Endothelial cell of umbilical vein (primary cell): ENCODE data around the gene PIKFYVE. TPM values are rescaled to one million over a fixed set of nuclear protein-coding genes. Genes with fewer than 3 reads are reported as not detected.

Experiments used
- BruUV-seq: library from RNA; stranded (reverse); fragments of 400-500 nt; replicated peaks from 2 replicates; lab custom pipeline; 2021; lab: Mats Ljungman, UMichigan
- CTCF ChIA-PET: fragments of 300-600, 350-600 bp; sonication (Branson Sonifier 250); formaldehyde crosslinking; loops from one replicate; lab custom pipeline; 2021; ENCODE audit warnings: antibody characterized with exemption, inconsistent platforms; lab: Charles Lee
- POLR2A ChIA-PET: fragments of 300-600, 350-600 bp; sonication (Branson Sonifier 250); formaldehyde crosslinking; loops from one replicate; lab custom pipeline; 2021; ENCODE audit warnings: antibody characterized with exemption, inconsistent platforms; lab: Charles Lee
- DNase-seq: peaks from one replicate; pipeline ENCODE4 v3.0.0-alpha.2; 2011; ENCODE audit warnings: low read depth, low spot score
- FAIRE-seq: peaks from 2 replicates; lab custom pipeline; 2011; peaks lifted over from hg19 to GRCh38; lab: Jason Lieb, UNC
- H2AFZ ChIP-seq: 2 replicates; pipeline ENCODE4 v1.6.0; 2012; ENCODE audit warnings: low read depth, low read length, control low read depth, inconsistent platforms
- H3K27ac ChIP-seq: 2 replicates; pipeline ENCODE4 v1.5.1; 2011; ENCODE audit warnings: low read depth, mild to moderate bottlenecking, control low read depth, low read length, moderate library complexity; ENCODE audit not compliant: insufficient read depth
- H3K27me3 ChIP-seq, 2 experiments: 2 replicates each; pipeline versions ENCODE4 v1.6.0 to v1.6.1; 2011; ENCODE audit warnings: low read length in 2 of 2, mixed read lengths in 1 of 2; ENCODE audit not compliant: control insufficient read depth in 2 of 2, insufficient read depth in 2 of 2
- H3K36me3 ChIP-seq, 2 experiments: 2 replicates in 1 of 2; 3 replicates in 1 of 2; pipeline ENCODE4 v1.5.1; 2011; ENCODE audit warnings: low read length in 2 of 2, mild to moderate bottlenecking in 1 of 2, moderate library complexity in 1 of 2; ENCODE audit not compliant: control insufficient read depth in 2 of 2, insufficient read depth in 2 of 2; ENCODE audit errors: extremely low read depth in 1 of 2
- H3K4me1 ChIP-seq: 3 replicates; pipeline ENCODE4 v1.5.1; 2011; ENCODE audit warnings: mild to moderate bottlenecking, low read length; ENCODE audit not compliant: control insufficient read depth, insufficient read depth; ENCODE audit errors: extremely low read depth
- H3K4me2 ChIP-seq: 2 replicates; pipeline ENCODE4 v1.6.1; 2011; ENCODE audit warnings: low read length, control low read depth, mixed read lengths; ENCODE audit not compliant: insufficient read depth
- H3K4me3 ChIP-seq, 3 experiments: fragments of 200-600 bp in 1 of 3; sonication (generic), shearing (Covaris generic) in 1 of 3; replicated peaks in 1 of 3; 2 replicates each; pipeline ENCODE4 v1.5.1; 2011 to 2016; ENCODE audit warnings: control low read depth in 3 of 3, low read length in 3 of 3, mild to moderate bottlenecking in 2 of 3, inconsistent platforms in 1 of 3, low read depth in 1 of 3, moderate library complexity in 1 of 3; ENCODE audit not compliant: insufficient read depth in 1 of 3
- H3K79me2 ChIP-seq: 2 replicates; pipeline ENCODE4 v1.6.0; 2012; ENCODE audit warnings: low read length, inconsistent platforms; ENCODE audit not compliant: control insufficient read depth, insufficient read depth
- H3K9ac ChIP-seq: replicated peaks from 2 replicates; pipeline ENCODE3; 2011; ENCODE audit warnings: low read length, control low read depth; ENCODE audit not compliant: insufficient read depth; ENCODE audit errors: extremely low read depth
- H3K9me1 ChIP-seq: replicated peaks from 3 replicates; pipeline ENCODE4 v1.6.0; 2011; ENCODE audit warnings: mild to moderate bottlenecking, low read length; ENCODE audit not compliant: control insufficient read depth, insufficient read depth; ENCODE audit errors: extremely low read depth
- H3K9me3 ChIP-seq: replicated peaks from 2 replicates; pipeline ENCODE4 v1.5.1; 2012; ENCODE audit warnings: low read length, inconsistent platforms; ENCODE audit not compliant: control insufficient read depth, insufficient read depth
- H4K20me1 ChIP-seq: replicated peaks from 2 replicates; pipeline ENCODE3; 2011; ENCODE audit warnings: mild to moderate bottlenecking, low read length; ENCODE audit not compliant: control insufficient read depth, insufficient read depth; ENCODE audit errors: extremely low read depth
- EZH2 ChIP-seq: IDR thresholded peaks from 2 replicates; pipeline ENCODE4 v1.6.1; 2012; ENCODE audit warnings: borderline replicate concordance, low read depth, mild to moderate bottlenecking, moderate library complexity, low read length, inconsistent platforms; ENCODE audit not compliant: severe bottlenecking
- FOS ChIP-seq: IDR thresholded peaks from 2 replicates; pipeline ENCODE4 v1.6.1; 2011; ENCODE audit warnings: mild to moderate bottlenecking, low read length, moderate library complexity, borderline replicate concordance; ENCODE audit not compliant: insufficient read depth
- GATA2 ChIP-seq: IDR thresholded peaks from 2 replicates; pipeline ENCODE4 v1.7.0; 2011; ENCODE audit warnings: low read depth, mild to moderate bottlenecking, moderate library complexity, mixed read lengths, low read length; ENCODE audit not compliant: insufficient read length, insufficient read depth
- JUN ChIP-seq: IDR thresholded peaks from 2 replicates; pipeline ENCODE4 v1.6.1; 2011; ENCODE audit warnings: borderline replicate concordance, low read depth; ENCODE audit not compliant: insufficient read length, insufficient read depth
- MAX ChIP-seq: IDR thresholded peaks from 2 replicates; pipeline ENCODE4 v1.6.1; 2011; ENCODE audit not compliant: insufficient read depth, insufficient read length
- MYC ChIP-seq: IDR thresholded peaks from one replicate; pipeline ENCODE4 v1.6.1; 2011; ENCODE audit warnings: mild to moderate bottlenecking, low read depth, low read length
- POLR2A ChIP-seq: IDR thresholded peaks from 2 replicates; pipeline ENCODE4 v1.6.1; 2012; ENCODE audit warnings: low read depth, mild to moderate bottlenecking, control low read depth, low read length
- POLR2AphosphoS5 ChIP-seq: IDR thresholded peaks from 2 replicates; pipeline ENCODE4 v1.6.1; 2012; ENCODE audit warnings: low read depth, mild to moderate bottlenecking, control low read depth, low read length, moderate library complexity; ENCODE audit not compliant: insufficient read depth
- dilution Hi-C: fragments of 300-500 bp; cut with MboI; formaldehyde crosslinking; loops from one replicate; pipeline ENCODE4 v1.15.0; 2019; ENCODE audit warnings: low sequenced_read_pairs; ENCODE audit not compliant: extremely low pct_ligation_motif_present
- intact Hi-C: fragments of 100-400 bp; cut with micrococcal nuclease; formaldehyde crosslinking; loops from one replicate; pipeline ENCODE4 v1.10.0; 2022
- polyA plus RNA-seq, 4 experiments: library from polyadenylated mRNA; depleted of rRNA in 3 of 4; stranded (reverse) in 3 of 4; unstranded in 1 of 4; fragments of >200 nt; gene quantifications; 2 replicates each; pipeline versions ENCODE4 v1.2.1 to v1.2.3, GENCODE V29; 2011 to 2012; ENCODE audit warnings: missing spikeins in 1 of 4
- total RNA-seq: library from RNA; stranded (reverse); gene quantifications from 2 replicates; pipeline ENCODE4 v1.2.3, GENCODE V29; 2021
- TF ChIP-seq, protein P1 (sequence below), 2 donors: IDR thresholded peaks; 1 replicate in 1 of 2; 2 replicates in 1 of 2; pipeline ENCODE4 v1.5.1; 2011; ENCODE audit warnings: low read length in 2 of 2, mild to moderate bottlenecking in 2 of 2, moderate library complexity in 2 of 2, control low read depth in 1 of 2, inconsistent platforms in 1 of 2, low read depth in 1 of 2; ENCODE audit not compliant: insufficient read depth in 1 of 2; ENCODE audit errors: extremely low read depth in 1 of 2

The PIKFYVE gene
- total and polyA plus RNA-seq, 2 donors (not counting 3 experiments of a cell fraction or from before 2014, with no cell fraction given): 9.0 to 28.2 TPM

DNA sequence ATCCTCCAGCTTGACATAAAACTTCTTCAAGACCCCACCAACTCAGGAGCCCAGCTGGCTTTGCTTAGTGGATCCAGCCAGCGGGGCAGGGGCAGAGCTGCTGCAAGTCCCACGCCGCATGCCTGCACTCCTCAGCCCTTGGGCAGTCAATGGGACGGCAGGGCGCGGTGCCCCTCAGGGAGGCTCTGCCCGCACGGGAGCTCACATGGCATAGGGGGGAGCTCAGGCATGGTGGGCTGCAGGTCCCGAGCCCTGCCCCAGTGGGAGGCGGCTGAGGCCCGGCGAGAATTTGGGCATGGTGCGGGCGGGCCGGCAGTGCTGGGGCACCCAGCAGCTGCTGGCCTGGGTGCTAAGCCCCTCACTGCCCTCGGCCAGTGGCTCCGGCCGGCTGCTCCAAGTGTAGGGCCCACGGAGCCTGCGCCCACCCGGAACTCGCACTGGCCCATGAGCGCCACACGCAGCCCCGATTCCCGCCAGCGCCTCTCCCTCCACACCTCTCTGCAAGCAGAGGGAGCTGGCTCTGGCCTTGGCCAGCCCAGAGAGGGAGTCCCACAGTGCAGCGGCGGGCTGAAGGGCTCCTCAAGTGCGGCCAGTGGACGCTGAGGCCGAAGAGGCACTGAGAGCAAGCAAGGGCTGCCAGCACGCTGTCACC is 38.3 kb upstream of the PIKFYVE start:
- H3K4me3 ChIP-seq: no peak overlapping the region
- H3K36me3 ChIP-seq: no peaks in the 10 kb centered on the region
- no peak overlapping the region for H2AFZ ChIP-seq
- no peaks in the 10 kb centered on the region for H3K9me3 ChIP-seq
- no peak for DNase-seq
- H3K4me2 ChIP-seq: no peak overlapping the region
- H3K79me2 ChIP-seq: no peaks in the 10 kb centered on the region
- H3K9me1 ChIP-seq: no peaks in the 10 kb centered on the region
- no peaks in the 10 kb centered on the region for H4K20me1 ChIP-seq
- dilution Hi-C loops: no loop called here
- no peaks in the 10 kb centered on the region for H3K27me3 ChIP-seq
- no peak overlapping the region for H3K9ac ChIP-seq
- TF ChIP-seq MYC: no peak
- TF ChIP-seq, protein P1, sequence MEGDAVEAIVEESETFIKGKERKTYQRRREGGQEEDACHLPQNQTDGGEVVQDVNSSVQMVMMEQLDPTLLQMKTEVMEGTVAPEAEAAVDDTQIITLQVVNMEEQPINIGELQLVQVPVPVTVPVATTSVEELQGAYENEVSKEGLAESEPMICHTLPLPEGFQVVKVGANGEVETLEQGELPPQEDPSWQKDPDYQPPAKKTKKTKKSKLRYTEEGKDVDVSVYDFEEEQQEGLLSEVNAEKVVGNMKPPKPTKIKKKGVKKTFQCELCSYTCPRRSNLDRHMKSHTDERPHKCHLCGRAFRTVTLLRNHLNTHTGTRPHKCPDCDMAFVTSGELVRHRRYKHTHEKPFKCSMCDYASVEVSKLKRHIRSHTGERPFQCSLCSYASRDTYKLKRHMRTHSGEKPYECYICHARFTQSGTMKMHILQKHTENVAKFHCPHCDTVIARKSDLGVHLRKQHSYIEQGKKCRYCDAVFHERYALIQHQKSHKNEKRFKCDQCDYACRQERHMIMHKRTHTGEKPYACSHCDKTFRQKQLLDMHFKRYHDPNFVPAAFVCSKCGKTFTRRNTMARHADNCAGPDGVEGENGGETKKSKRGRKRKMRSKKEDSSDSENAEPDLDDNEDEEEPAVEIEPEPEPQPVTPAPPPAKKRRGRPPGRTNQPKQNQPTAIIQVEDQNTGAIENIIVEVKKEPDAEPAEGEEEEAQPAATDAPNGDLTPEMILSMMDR (IDR thresholded peaks at IDR 0.05; ENCODE audit: extremely low read depth in 1 of 2, insufficient read depth in 1 of 2, low read depth in 1 of 2, low read length in 2 of 2): no peak
- no peak for TF ChIP-seq EZH2
- TF ChIP-seq MAX: no peak
- TF ChIP-seq POLR2A: no peak
- no peak for TF ChIP-seq POLR2AphosphoS5
- TF ChIP-seq JUN: no peak
- no peak for TF ChIP-seq GATA2
- TF ChIP-seq FOS: no peak
- ChIA-PET CTCF (interaction anchor here (0.6 to 2.0 kb wide), 3 partner anchors 27 to 52 kb away, joined by 3 to 4 read pairs (median 4); partner anchors contain the start of genes IDH1 and PIKFYVE), POLR2A (no interaction called here)
- FAIRE-seq: no peak
- BruUV-seq: no TSS peak
- no peak overlapping the region for H3K27ac ChIP-seq
- H3K4me1 ChIP-seq: no peaks in the 10 kb centered on the region
- intact Hi-C loops: no loop called here
